ENCODE measurements around the gene ELMOD3.
"Not testable (repeated sequence)": the region's sequence is repeated elsewhere in the genome, so short reads cannot be mapped to it uniquely, and the experiment has no call there.

ELMOD3 gene

DNA sequence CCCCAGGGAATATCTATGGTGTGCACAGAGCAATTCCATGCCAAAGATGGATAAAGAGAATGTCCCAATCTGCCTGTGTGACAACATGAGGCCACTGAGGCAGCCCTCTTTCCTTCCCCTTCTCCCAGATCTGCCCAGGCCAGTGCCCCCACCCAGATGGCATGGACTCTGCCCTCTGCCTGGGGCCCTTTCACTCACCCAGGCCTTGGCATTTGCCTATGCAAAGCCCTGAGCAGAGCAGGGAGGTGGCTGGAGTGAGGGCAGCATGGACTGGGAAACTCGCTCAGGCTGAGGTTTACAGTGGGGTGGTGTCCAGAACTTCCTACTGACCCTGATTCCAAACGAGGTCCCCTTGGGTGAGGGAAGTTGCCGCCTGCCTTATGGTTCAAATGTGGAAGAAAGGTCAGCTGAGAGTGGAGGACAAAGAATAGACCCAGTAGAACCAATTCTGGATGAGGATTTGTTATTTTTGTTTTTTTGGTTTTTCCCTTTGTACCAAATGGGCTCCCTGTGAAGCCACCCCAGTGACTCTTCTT is 72.8 kb downstream of the ELMOD3 start:
- DNase-seq (ENCODE audit: low spot score), result no peak

DNA sequence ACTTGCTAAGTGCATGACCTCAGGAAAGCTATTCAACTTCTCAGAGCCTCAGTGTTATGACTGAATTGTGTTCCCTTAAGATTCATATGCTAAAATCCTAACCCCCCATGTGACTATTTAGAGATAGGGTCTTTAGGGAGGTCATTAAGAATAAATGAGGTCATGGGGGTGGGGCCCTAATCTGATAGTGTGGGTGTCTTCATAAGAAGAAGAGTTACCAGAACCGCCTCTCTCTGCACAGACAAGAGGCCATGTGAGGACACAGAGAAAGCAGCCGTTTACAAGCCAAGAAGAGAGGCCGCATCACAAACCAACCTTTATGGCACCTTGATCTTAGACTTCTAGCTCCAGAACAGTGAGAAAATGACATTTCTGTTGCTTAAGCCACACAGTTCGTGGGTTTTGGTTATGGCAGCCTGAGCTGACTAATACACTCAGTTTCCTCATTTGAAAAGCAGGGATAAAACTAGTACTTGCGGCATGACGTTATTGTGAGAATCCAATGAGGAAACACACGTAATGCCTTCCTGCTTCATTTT is 73.8 kb downstream of the ELMOD3 start:
- DNase-seq (ENCODE audit: low spot score), result no peak

DNA sequence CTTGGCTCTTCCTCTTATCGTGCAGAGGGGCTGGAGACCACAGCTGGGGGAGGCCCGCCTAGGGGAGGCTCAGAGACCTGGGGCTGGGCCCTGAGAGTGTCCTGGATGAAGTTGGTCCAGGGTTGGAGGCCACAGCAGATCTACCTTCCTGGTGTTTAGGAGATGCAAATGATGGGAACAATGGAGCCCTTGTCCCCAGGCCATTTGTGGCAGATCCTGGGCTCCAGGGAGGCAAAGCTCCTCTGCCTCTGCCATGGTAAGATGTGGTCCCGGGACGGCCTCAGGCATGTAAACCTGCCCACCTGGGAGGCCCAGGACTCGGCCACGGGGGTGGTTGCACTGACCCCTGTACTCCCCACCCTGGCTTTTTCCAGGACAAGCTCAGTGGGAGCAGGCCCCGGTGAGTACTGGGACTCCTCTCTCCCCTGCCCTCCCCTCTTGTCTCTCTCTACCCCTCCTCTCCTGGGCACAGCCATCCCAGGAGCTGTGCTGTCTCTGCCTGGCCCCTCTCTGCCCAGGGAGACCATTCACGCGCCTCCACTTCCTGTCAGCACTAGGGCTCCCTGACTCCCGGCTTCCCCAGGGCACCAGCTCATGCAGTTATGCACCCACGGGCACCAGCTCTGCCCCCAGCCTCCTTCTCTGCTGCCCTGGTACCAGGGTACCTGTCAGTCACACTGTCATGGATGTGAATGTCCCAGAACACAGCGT is 74.8 kb downstream of the ELMOD3 start:
- DNase-seq (ENCODE audit: low spot score), result no peak

DNA sequence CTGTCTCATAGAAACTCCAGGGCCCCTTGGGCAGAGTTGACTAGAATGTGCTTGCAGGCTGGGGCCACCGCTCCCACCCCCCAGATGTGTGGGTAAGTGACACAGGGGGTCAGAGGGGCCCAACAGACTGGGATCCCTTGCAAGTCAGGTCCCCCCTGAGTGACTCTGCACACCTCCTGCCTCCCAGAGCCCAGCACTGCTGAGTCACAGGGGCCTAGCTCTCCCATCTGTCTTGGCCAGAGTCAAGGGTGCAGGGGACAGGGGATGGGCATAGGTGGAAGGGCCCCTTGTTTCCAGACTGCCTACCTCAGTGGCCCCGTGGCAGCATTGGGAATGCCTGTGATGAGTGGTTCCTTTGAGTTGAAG is 75.3 kb downstream of the ELMOD3 start:
- no peak for DNase-seq (ENCODE audit: low spot score)

DNA sequence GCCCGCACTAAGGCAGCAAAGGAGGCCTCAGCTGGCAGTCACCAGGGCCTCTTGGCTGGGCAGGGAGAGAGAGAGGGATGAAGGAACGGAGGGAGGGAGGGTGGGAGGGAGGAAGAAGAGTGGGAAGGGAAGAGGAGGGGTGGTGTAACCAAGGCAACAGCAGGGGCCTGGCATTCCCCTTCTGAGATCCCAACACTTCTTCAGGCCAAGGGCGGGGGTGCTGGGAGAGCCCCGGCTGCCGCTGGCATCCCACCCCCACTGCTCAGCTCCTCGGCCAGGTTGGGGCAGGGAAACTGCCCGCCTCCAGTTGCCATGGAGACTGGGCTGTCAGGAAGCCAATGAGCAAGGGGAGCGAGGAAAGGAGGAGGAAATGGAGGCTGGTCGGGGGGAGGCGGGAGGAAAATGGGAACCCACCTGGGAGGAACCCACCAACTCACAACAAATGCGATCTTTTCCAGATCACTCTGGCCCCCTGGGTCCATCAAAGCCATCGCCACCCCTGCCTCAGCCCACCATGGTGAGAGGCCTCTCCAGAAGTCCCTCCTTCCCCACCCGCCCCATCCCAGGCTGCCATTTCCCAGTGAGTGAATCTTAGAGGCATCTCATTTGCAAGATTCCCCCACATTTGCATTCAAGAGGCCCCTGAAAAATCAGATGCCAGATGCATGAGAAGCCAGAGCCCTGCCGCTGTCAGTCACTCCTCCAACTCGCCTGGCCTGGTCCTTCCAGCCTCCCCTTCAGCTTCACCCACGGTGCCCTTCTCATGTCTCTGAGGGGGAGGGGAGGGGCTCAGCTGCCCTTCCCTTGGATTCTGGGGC is 76.4 kb downstream of the ELMOD3 start:
- no peak for DNase-seq (ENCODE audit: low spot score)

DNA sequence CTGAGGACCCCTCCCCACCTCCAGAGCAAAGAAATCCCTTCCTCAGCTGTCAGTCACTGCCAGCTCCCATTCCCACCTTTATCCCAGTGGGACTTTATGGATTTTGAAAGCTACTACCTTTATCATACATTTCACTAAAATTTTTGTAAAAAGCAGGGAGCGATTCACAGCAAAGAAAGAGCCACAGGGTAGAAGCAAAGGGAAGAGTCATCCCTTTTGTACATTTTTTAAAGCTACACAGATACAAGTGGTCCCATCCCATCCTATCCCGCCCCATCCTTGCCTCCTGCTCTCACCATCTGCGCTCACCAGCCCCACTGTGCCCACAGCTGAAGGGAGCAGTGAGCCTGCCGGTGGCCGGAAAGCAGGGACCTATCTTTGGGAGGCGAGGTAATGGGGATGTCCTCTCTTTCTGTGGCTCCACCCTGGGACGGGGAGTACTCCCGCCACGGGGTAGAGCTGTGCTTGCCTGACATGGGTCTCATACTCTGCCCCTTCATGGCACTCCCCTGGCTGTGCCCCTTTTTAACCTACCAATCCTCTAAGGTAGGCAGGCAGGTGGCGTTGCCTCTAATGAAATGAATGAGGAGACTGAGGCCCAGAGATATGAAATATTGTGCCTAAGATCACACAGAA is 77.1 kb downstream of the ELMOD3 start:
- no peak for DNase-seq (ENCODE audit: low spot score)

DNA sequence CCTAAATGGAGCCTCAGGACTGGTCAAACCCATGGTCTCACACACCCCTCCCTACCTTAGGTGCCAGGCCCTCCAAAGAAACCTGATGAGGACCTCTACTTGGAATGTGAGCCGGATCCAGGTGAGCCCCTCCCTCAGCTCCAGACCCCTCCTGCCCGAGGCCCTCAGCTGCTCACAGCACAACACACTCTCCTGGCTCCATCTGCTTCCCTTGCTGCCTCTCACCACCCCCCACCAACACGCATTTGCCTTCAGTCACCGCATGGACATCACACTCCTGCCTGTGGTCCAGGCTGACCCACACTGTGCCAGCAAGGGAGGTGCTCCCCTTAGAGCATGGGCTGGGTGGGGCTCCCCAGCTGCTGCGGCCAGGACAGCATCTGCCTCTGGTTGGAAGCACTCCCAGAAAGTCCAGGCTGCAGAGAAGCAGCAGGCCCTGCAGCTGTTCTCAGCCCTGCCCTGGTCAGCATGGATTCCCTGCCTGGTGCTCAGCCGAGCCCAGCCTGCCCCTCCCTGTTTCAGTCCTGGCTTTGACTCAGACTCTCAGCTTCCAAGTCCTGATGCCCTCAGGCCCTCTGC is 79.0 kb downstream of the ELMOD3 start:
- DNase-seq (ENCODE audit: low spot score), result no peak

DNA sequence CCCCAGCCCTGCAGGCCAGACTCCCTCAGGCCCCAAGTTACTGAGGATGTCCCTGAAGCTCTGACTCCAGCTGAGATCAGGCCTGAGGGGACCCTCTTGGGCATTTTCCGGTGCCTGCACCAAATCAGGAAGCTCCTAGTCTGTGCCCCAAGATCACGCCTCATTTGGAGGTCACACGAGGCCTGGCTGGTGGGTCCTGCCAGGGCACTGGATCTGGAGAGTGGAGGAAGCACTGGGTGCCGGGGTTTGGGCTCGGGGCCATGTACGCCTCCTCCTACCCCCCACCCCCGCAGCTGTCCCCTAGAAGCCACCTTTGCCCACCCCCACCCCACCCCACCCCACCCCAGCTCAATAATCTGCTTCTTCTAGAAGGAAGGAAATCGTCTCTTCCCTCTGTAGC is 80.1 kb downstream of the ELMOD3 start:
- no peak for DNase-seq (ENCODE audit: low spot score)

DNA sequence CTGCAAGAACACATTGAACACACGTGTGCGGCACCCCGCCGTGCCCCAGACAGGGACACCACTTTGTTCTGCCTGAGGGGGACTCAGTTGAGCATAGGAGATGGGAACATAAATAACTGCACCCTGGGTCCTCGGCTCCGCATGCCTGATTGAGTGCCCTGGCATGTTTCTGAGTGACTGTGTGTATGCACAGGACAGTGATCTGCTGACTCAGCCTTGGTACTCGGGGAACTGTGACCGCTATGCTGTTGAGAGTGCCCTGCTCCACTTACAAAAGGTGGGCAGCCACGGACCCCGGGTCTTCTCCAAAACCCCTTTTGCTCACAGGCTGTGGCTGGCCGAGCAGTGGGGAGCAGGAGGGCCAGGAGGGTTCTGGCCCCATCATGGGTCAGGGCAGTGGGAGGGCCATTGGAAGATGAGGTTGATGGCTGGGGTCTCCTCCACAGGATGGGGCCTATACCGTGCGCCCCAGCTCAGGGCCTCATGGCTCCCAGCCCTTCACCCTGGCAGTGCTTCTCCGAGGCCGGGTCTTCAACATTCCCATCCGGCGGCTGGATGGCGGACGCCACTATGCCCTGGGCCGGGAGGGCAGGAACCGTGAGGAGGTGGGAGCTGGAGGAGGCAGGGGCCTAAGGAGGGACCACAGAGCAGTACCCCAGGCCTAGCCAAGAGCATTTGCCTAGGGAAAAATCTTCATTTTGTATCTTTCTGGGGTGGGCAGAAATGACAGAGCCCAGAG is 80.8 kb downstream of the ELMOD3 start:
- no peak for DNase-seq (ENCODE audit: low spot score)

DNA sequence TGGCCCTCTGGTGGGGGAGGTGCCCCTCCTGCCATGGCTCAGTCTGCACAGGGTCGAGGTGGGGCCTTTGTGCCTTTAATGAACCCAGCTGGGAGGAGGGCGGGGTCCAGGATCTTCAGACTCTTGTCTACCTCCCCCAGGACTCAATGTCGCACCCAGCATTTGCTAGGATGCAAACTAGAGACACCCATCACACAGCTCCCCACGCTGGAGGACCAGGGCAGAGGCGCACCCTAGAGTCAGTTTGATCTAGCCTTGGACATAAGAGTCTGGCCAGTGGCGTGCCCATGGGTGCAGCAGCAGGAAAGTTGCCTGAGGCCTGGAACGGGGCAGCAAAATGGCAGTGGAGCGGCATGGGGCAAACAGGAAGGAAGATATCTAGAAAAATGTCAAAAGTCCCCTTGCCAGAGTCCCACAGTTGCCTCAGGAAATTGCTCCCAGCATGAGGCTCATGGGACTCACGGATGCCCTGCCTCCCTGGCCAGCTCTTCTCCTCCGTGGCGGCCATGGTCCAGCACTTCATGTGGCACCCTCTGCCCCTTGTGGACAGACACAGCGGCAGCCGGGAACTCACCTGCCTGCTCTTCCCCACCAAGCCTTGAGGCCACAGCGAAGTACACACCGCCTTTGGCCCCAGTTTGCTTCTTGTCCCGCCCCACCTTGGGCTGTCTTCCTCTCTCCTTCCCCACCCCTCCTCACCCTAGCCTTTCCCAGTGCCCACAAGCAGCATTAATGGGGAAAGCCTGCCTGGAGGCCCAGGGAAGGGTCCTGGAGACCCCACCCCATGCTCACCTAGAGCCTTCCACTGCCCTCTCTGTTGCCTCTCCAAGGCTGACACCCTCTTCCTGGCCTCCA is 81.6 kb downstream of the ELMOD3 start:
- DNase-seq (ENCODE audit: low spot score), result no peak

DNA sequence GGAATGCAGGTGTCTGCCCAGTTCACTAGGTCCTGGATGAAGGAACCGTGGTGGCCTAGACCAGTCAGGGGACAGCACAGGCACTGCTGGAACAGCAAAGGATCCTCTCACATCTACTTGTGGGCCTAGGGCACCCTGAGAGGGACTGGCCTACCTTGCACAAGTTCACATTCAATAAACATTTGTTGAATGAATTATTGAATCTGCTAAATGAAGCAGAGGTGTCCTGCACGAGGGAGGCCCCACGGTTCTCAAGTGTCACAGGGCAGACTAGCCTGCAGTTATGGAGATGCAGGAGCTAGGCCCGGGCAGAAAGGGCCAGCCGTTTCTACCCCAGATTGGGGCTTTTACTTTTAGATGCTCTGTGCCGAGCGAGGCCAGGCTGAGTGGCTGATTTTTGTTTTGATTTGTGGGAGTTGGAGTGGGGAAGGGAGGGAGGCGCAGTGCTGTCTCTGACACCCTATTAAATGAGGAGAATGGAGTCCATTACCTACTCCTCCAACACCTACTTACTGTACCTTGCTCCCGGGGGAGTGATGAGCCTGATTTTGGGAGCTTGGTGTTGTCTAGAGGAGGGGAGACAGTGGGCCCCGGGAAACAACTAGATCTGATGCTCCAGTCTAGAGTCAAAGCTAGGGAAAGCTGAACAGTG is 82.4 kb downstream of the ELMOD3 start:
- no peak for DNase-seq (ENCODE audit: low spot score)

DNA sequence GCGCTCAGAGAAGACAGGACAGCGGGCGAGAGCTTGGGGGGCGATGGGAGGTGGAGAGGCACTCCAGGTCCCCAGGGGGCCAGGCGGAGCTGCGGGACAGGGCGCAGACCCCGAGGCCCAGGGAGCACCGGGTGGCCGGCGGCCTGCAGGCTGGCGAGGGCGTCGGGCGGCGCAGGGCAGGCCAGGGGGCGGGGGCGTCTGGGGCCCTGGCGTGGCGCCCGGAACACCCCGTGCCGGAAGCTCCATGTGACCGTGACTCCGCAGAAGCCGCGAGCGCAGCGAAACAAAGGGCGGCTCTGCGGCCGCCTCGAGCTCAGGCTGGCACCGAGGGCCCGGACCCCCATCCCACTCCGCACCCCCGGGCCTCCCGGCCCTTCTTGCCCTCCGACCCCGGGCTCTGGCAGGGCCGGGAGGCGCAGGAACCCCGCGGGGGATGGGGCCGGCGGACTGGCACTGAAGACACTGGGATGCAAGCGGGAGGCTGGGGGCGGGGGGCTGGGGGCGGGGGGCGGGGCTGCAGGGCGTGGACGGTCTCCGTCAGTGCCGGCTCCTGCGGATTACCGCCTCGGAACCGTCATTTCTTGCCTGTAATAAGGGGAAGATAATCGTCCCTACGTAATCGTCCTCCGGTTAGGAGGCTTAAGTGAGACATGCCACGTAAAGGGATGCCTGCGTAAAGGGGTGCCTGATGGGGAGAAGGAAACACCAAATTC is 83.1 kb downstream of the ELMOD3 start:
- peak; percentile 86 for DNase-seq (ENCODE audit: low spot score)

DNA sequence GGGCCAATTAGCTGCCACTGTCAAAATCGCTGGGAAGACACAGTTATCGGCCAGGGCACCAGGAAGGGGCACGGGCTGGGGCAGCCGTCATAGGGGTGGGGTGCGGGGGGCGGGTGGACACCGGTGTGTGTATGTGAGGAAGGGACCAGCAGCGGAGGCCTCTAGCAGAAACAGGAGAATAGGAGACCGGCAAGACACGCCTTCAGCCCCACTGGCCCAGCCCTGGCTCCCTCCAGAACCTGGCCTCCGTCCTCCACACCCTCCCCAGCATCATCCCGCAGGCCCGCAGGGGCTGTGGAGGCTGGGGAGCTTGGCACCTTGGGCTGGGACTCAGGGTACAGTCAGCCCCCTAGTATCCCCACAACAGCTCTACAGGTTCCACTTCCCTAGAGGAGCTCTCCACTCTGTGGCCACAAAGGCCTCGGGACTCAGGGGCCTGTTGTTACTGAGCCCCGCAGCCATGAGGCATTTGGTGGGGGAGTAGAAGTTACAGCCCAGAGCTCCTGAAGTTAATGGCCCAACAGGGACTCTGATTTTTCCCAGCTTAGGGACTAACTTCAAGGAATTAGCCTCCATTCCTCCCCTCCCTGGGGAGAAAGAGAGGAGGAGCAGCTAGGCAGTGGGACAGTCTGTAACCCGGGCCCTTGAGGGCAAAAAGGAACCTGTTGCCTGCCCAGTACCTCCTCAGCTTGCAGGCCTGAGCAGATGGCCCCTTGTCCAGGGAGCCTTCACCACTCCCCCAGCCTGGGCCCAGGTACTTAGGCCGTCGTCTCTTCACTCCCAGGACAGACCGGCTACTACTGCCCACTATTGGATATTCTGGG is 83.8 kb downstream of the ELMOD3 start:
- no peak for DNase-seq (ENCODE audit: low spot score)

DNA sequence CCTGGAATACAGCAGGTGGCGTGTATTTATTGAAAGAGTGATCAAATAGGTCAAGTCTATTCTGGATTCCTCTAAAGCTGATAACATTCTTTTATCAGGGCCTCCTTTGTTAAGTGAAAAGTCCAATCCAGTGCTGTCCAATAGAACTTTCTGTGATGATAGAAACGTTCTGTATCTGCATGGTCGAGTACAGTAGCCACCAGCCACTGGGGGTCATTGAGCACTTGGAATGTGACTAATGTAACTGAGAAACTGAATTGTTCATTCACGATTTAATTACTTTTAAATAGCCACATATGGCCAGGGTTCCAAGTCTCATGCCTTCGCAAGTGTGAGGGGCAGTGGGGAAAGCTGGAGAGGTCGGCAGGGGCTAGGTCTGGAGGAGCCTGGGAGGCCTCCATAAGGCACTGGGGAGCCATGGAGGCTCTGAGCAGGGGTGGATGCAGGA is 84.5 kb downstream of the ELMOD3 start:
- DNase-seq (ENCODE audit: low spot score), result no peak

DNA sequence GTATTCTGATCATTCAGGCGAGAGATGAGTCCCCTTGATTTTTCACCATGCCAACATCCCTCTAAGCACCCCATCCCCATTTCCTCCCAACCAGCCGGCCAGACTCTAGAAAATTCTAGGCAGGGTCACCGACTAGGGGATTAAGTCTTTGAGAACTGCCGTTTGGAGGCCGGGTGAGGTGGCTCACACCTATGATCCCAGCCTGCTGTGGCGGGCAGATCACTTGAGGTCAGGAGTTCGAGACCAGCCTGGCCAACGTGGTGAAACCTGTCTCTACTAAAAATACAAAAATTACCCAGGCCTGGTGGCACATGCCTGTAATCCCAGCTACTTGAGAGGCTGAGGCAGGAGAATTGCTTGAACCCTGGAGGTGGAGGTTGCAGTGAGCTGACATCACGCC is 85.0 kb downstream of the ELMOD3 start:
- not testable (repeated sequence) for DNase-seq (ENCODE audit: low spot score)

DNA sequence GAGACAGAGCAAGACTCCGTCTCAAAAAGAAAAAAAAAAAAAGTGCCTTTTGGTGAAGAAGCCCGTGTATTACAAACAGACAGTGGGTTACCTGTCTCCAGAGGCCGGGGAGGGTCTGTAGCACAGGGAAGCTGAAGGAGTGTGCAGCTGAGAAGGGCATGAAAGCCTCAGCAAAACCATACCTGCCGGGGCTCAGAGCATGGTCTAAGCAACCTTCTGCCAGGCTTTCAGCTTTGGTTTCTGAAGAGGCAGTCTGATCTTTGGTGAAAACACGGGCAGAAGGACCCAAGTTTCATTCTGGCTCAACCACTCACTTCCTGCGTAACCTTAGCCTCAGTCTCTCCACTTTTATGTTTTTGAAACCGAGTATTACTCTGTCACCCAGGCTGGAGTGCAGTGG is 85.4 kb downstream of the ELMOD3 start:
- no peak for DNase-seq (ENCODE audit: low spot score)

DNA sequence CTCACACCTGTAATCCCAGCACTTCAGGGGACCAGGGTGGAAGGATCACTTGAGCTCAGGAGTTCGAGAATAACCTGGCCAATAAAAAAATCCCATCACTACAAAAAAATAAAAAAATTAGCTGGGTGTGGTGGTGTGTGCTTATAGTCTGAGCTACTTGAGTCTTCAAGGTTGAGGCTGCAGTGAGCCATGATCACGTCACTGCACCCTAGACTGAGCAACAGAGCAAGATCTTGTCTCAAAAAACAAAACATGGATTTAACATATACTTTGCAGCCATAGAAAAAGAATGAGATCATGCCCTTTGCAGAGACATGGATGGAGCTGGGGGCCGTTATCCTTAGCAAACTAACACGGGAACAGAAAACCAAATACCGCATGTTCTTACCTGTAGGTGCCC is 86.2 kb downstream of the ELMOD3 start:
- no peak for DNase-seq (ENCODE audit: low spot score)
